WTC11 (cell line): ENCODE results near the gene CD74. TPM values are rescaled to one million over a fixed set of nuclear protein-coding genes. Genes with fewer than 3 reads are reported as not detected.

ENCODE experiments used
- ATAC-seq: fragments of 200-7000 bp; cut with Tn5 transposase; 2 replicates; pipeline ENCODE4 v1.10.0; 2021; ENCODE audit warnings: mild to moderate bottlenecking, moderate library complexity
- CTCF ChIA-PET: fragments of 300-600 bp; sonication (Branson Sonifier 250); formaldehyde crosslinking; loops from one replicate; lab custom pipeline; 2021; ENCODE audit warnings: antibody characterized with exemption; lab: Charles Lee
- POLR2A ChIA-PET: fragments of 350-600 bp; sonication (Branson Sonifier 250); formaldehyde crosslinking; loops from one replicate; lab custom pipeline; 2021; ENCODE audit warnings: antibody characterized with exemption; lab: Charles Lee
- DNase-seq: peaks from one replicate; pipeline ENCODE4 v3.0.0; 2021; ENCODE audit warnings: low spot score
- H3K27ac Mint-ChIP-seq: 2 replicates; pipeline ENCODE4 v1.8.0; 2021; ENCODE audit warnings: mixed read lengths
- H3K27me3 Mint-ChIP-seq: 2 replicates; pipeline ENCODE4 v1.8.0; 2021; ENCODE audit warnings: low read depth, mild to moderate bottlenecking, moderate library complexity, mixed read lengths
- H3K36me3 Mint-ChIP-seq: 2 replicates; pipeline ENCODE4 v1.8.0; 2021; ENCODE audit warnings: mixed read lengths
- H3K4me1 Mint-ChIP-seq: 2 replicates; pipeline ENCODE4 v1.8.0; 2022; ENCODE audit warnings: mixed read lengths
- H3K4me3 Mint-ChIP-seq: 2 replicates; pipeline ENCODE4 v1.8.0; 2021; ENCODE audit warnings: mild to moderate bottlenecking, moderate library complexity, mixed read lengths
- H3K9me3 Mint-ChIP-seq: 2 replicates; pipeline ENCODE4 v1.8.0; 2021; ENCODE audit warnings: mixed read lengths
- AFF4 ChIP-seq: sonication (generic); formaldehyde crosslinking; IDR thresholded peaks from 2 replicates; pipeline ENCODE4 v1.8.1; 2023; ENCODE audit warnings: mild to moderate bottlenecking, missing genetic modification reagents, borderline replicate concordance
- ARID4B ChIP-seq: sonication (generic); formaldehyde crosslinking; IDR thresholded peaks from 2 replicates; pipeline ENCODE4 v1.8.0; 2023; ENCODE audit warnings: missing genetic modification reagents, mild to moderate bottlenecking, borderline replicate concordance
- ATF3 ChIP-seq: sonication (generic); formaldehyde crosslinking; conservative IDR thresholded peaks from 2 replicates; pipeline ENCODE4 v1.8.1; 2022; ENCODE audit warnings: mild to moderate bottlenecking, missing genetic modification reagents
- ELF4 ChIP-seq: sonication (generic); formaldehyde crosslinking; IDR thresholded peaks from 2 replicates; pipeline ENCODE4 v1.8.1; 2022; ENCODE audit warnings: low read depth, mild to moderate bottlenecking, moderate library complexity, missing genetic modification reagents
- ERG ChIP-seq: fragments of 250-450 bp; sonication (Bioruptor Pico); IDR thresholded peaks from 2 replicates; pipeline ENCODE4 v1.8.0; 2021; ENCODE audit warnings: mild to moderate bottlenecking
- FOXP4 ChIP-seq: sonication (generic); formaldehyde crosslinking; IDR thresholded peaks from 2 replicates; pipeline ENCODE4 v1.8.0; 2022; ENCODE audit warnings: mild to moderate bottlenecking, missing genetic modification reagents
- GRHL2 ChIP-seq: fragments of 250-450 bp; sonication (Bioruptor Pico); IDR thresholded peaks from 2 replicates; pipeline ENCODE4 v1.8.0; 2022; ENCODE audit warnings: mild to moderate bottlenecking, moderate library complexity; ENCODE audit not compliant: insufficient replicate concordance, severe bottlenecking
- HMGA2 ChIP-seq: fragments of 250-450 bp; sonication (Bioruptor Pico); IDR thresholded peaks from 2 replicates; pipeline ENCODE4 v1.4.0; 2021; ENCODE audit warnings: mild to moderate bottlenecking, moderate library complexity
- JAZF1 ChIP-seq: fragments of 250-450 bp; sonication (Bioruptor Pico); IDR thresholded peaks from 2 replicates; pipeline ENCODE4 v1.9.0; 2021; ENCODE audit warnings: moderate library complexity, mild to moderate bottlenecking, inconsistent platforms
- NR2C2 ChIP-seq: sonication (generic); formaldehyde crosslinking; IDR thresholded peaks from 2 replicates; pipeline ENCODE4 v1.8.0; 2022; ENCODE audit warnings: mild to moderate bottlenecking, missing genetic modification reagents
- OVOL2 ChIP-seq: fragments of 250-450 bp; sonication (Bioruptor Pico); IDR thresholded peaks from 2 replicates; pipeline ENCODE4 v1.9.0; 2021; ENCODE audit warnings: mild to moderate bottlenecking, borderline replicate concordance
- SOX15 ChIP-seq: fragments of 250-450 bp; sonication (Bioruptor Pico); IDR thresholded peaks from 2 replicates; pipeline ENCODE4 v1.9.0; 2021; ENCODE audit warnings: mild to moderate bottlenecking
- USF1 ChIP-seq: sonication (generic); formaldehyde crosslinking; IDR thresholded peaks from 2 replicates; pipeline ENCODE4 v1.8.0; 2022; ENCODE audit warnings: mild to moderate bottlenecking, missing genetic modification reagents
- ZBTB21 ChIP-seq: sonication (generic); formaldehyde crosslinking; IDR thresholded peaks from 2 replicates; pipeline ENCODE4 v1.8.1; 2023; ENCODE audit warnings: mild to moderate bottlenecking, missing genetic modification reagents, borderline replicate concordance
- ZNF396 ChIP-seq: fragments of 250-450 bp; sonication (Bioruptor Pico); IDR thresholded peaks from 2 replicates; pipeline ENCODE4 v1.8.0; 2021; ENCODE audit warnings: mild to moderate bottlenecking, moderate library complexity, borderline replicate concordance
- total RNA-seq: library from RNA; stranded (reverse); gene quantifications from 3 replicates; pipeline ENCODE4 v1.2.3, GENCODE V29; 2021
- TF ChIP-seq, protein P1 (sequence below): sonication (generic); formaldehyde crosslinking; IDR thresholded peaks from 2 replicates; pipeline ENCODE4 v1.8.1; 2023; ENCODE audit warnings: mild to moderate bottlenecking, missing genetic modification reagents, moderate library complexity
- TF ChIP-seq, protein P2 (sequence below): sonication (generic); formaldehyde crosslinking; IDR thresholded peaks from 2 replicates; pipeline ENCODE4 v1.8.0; 2022; ENCODE audit warnings: mild to moderate bottlenecking, missing genetic modification reagents

Gene CD74
- total RNA-seq, 1 experiment from 2014 or later: 28.2 TPM

GRCh38 chr5:150386024-150386855, 26.5 kb downstream of the CD74 start:
- no peak for ATAC-seq
- Mint-ChIP-seq H3K4me1 (no peaks in the 10 kb centered on the region), H3K27ac (no peak overlapping the region), H3K4me3 (no peak overlapping the region), H3K9me3 (no peaks in the 10 kb centered on the region)
- CTCF ChIA-PET: interaction anchor here (1.1 to 3.2 kb wide), 2 partner anchors 12 to 114 kb away, joined by 3 to 13 read pairs; no protein-coding TSS in a partner anchor
- no peak for DNase-seq
- POLR2A ChIA-PET: interaction anchor here (0.9 kb wide), 1 partner anchor 9 kb away, joined by 4 read pairs; no protein-coding TSS in a partner anchor
- TF ChIP-seq GRHL2 (CRISPR knock-in tag): no peak
- no peak for TF ChIP-seq ATF3 (CRISPR knock-in tag)
- no peak for TF ChIP-seq FOXP4
- no peak for TF ChIP-seq OVOL2 (CRISPR knock-in tag)
- TF ChIP-seq AFF4: no peak
- TF ChIP-seq, all 79 proteins: peak for 0
- Mint-ChIP-seq H3K36me3 (peaks cover 76% of the 10 kb centered on the region), H3K27me3 (no peaks in the 10 kb centered on the region)

DNA sequence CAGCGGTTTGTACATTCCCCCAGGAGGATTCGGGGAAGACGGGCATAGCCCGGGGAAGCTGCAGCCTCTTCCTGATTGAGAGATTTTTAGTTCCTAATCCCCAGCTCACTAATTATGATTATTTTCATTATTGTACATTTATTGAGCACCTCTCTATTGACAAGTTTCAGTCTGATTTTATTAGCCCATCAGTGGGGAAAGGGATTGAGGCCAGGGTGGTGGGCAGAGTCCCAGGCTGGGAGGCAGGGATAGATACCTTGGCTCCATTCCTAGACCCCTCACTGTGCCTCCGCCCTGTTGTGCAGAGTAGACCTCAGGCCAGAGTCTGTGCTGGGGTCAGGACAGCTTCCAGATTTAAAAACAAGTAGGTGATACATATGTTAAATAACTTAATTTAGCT, 28.0 kb downstream of the CD74 start:
- Mint-ChIP-seq H3K27ac (no peak overlapping the region), H3K4me3 (no peak overlapping the region), H3K9me3 (no peaks in the 10 kb centered on the region), H3K36me3 (peaks cover 76% of the 10 kb centered on the region), H3K27me3 (no peaks in the 10 kb centered on the region), H3K4me1 (no peaks in the 10 kb centered on the region)
- ATAC-seq: no peak
- CTCF ChIA-PET: no interaction called here
- POLR2A ChIA-PET: no interaction called here
- DNase-seq: no peak
- TF ChIP-seq USF1 (CRISPR knock-in tag): no peak
- TF ChIP-seq ELF4: no peak
- no peak for TF ChIP-seq ZBTB21 (CRISPR knock-in tag)
- no peak for TF ChIP-seq ZNF396
- TF ChIP-seq NR2C2: no peak
- TF ChIP-seq SOX15 (CRISPR knock-in tag): no peak
- no peak for TF ChIP-seq JAZF1 (CRISPR knock-in tag)
- no peak for TF ChIP-seq ARID4B (CRISPR knock-in tag)
- TF ChIP-seq, protein P1, sequence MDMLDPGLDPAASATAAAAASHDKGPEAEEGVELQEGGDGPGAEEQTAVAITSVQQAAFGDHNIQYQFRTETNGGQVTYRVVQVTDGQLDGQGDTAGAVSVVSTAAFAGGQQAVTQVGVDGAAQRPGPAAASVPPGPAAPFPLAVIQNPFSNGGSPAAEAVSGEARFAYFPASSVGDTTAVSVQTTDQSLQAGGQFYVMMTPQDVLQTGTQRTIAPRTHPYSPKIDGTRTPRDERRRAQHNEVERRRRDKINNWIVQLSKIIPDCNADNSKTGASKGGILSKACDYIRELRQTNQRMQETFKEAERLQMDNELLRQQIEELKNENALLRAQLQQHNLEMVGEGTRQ (CRISPR knock-in tag): no peak
- TF ChIP-seq, protein P2, sequence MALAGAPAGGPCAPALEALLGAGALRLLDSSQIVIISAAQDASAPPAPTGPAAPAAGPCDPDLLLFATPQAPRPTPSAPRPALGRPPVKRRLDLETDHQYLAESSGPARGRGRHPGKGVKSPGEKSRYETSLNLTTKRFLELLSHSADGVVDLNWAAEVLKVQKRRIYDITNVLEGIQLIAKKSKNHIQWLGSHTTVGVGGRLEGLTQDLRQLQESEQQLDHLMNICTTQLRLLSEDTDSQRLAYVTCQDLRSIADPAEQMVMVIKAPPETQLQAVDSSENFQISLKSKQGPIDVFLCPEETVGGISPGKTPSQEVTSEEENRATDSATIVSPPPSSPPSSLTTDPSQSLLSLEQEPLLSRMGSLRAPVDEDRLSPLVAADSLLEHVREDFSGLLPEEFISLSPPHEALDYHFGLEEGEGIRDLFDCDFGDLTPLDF: no peak
- no peak for TF ChIP-seq ERG (CRISPR knock-in tag)
- TF ChIP-seq HMGA2 (CRISPR knock-in tag): no peak
